ENCODE data around the gene CDYL. TPM values are rescaled to one million over a fixed set of nuclear protein-coding genes. Genes with fewer than 3 reads are reported as not detected.

The CDYL gene
- total RNA-seq, 2 donors from 2014 or later = 55.1 to 58.2 TPM

DNA sequence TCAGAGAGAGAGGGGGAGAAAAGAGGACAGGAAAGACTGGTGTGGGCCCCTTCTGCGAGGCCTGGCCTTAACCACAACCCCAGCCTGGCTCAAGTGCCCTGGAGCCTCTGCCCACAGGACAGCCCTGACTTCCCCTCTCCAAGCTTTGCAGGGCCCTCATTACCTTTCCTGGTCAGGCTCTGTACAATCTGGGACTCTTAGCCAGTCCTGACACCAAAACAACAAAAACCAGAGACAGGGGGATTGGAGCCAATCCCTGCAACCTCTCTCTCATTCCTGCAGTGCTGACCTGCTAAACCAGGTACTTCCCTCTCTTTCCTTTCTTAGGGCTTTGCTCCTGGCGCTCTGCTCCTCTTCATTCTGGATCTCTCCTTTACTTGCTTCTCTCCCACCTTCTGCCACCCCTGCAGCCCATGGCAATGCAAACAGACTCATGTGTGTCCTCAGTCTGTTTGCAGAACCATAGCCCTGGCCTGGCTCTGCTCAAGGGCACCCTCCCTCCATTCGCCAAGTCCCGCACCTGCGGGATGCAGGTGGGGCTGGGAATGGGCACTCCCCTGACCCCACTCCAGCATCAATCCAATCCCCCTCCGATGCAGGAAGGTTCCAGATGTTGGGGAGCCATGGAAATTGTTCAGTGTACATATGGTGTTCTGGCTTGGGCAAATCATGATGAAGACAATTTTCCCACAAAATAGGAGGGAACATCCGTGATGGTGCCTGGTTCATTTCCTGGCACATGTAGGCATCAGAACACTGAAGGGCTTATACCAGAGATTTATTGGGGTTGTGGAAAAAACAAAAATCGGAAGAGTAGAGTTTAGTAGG lies 189.6 kb downstream of the CDYL start:
- no peaks in the 10 kb centered on the region for H3K9me3 Mint-ChIP-seq
- no peak overlapping the region for H3K4me3 Mint-ChIP-seq
- WGBS, 2 experiments (ENCODE audit: insufficient coverage in 1 of 2, insufficient read length in 1 of 2) = 93 to 100% methylated on average over 2 to 7 of the region's 8 CpGs
- no peak for DNase-seq
- H3K36me3 Mint-ChIP-seq (ENCODE audit: low read depth) = no peaks in the 10 kb centered on the region
- H3K27ac Mint-ChIP-seq = no peak overlapping the region
- Histone ChIP-seq H3K36me3 (ENCODE audit: control insufficient read depth, insufficient read depth, low read length) (no peaks in the 10 kb centered on the region), H3K27ac (ENCODE audit: low read depth, low read length) (no peak overlapping the region), H3K4me1 (ENCODE audit: control insufficient read depth, insufficient read depth, low read length) (no peaks in the 10 kb centered on the region), H3K27me3 (ENCODE audit: control insufficient read depth, insufficient read depth, low read length, poor library complexity, severe bottlenecking) (no peaks in the 10 kb centered on the region), H3K9me3 (ENCODE audit: control insufficient read depth, low read length) (no peaks in the 10 kb centered on the region), H3K4me3 (ENCODE audit: low read length) (no peak overlapping the region), H3K9ac (ENCODE audit: extremely low read depth, low read length, poor library complexity, severe bottlenecking) (no peak overlapping the region)
- TF ChIP-seq, protein P1, sequence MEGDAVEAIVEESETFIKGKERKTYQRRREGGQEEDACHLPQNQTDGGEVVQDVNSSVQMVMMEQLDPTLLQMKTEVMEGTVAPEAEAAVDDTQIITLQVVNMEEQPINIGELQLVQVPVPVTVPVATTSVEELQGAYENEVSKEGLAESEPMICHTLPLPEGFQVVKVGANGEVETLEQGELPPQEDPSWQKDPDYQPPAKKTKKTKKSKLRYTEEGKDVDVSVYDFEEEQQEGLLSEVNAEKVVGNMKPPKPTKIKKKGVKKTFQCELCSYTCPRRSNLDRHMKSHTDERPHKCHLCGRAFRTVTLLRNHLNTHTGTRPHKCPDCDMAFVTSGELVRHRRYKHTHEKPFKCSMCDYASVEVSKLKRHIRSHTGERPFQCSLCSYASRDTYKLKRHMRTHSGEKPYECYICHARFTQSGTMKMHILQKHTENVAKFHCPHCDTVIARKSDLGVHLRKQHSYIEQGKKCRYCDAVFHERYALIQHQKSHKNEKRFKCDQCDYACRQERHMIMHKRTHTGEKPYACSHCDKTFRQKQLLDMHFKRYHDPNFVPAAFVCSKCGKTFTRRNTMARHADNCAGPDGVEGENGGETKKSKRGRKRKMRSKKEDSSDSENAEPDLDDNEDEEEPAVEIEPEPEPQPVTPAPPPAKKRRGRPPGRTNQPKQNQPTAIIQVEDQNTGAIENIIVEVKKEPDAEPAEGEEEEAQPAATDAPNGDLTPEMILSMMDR (conservative IDR thresholded peaks at IDR 0.05) = no peak
- H3K27me3 Mint-ChIP-seq (ENCODE audit: insufficient read depth) = peaks cover 3% of the 10 kb centered on the region
- H3K4me1 Mint-ChIP-seq = peaks cover 7% of the 10 kb centered on the region

DNA sequence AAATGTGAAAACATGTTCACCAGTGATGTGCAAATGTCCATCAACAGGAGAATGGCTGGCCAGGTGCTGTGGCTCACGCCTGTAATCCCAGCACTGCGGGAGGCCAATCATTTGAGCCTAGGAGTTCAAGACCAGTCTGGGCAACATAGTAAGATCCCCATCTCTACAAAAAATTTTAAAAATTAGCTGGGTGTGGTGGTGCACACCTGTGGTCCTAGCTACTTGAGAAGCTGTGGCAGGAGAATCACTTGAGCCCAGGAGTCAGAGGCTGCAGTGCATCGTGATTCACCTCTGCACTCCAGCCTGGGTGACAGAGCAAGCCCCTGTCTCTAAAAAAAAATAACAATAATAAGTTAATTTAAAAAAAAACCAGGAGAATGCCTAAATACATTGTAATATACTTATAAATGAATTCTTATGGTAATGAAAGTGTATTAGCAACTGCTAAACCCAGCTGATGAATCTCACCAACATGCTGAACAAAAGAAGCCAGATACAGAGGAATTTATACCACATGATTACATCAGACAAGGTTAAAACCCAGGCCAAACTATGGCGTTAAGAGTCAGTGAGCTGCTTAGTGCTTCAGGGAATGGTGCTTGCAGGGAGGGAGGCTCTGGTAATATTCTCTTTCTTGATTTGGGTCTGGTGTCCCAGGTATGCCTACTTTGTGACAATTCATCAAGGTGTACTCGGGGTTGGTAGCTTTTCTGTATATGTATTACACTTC lies 191.3 kb downstream of the CDYL start:
- H3K9ac ChIP-seq (ENCODE audit: extremely low read depth, low read length, poor library complexity, severe bottlenecking) = no peak overlapping the region
- WGBS, 2 experiments (ENCODE audit: insufficient coverage in 1 of 2, insufficient read length in 1 of 2) = 85 to 100% methylated on average over 1 to 4 of the region's 5 CpGs
- DNase-seq = no peak

DNA sequence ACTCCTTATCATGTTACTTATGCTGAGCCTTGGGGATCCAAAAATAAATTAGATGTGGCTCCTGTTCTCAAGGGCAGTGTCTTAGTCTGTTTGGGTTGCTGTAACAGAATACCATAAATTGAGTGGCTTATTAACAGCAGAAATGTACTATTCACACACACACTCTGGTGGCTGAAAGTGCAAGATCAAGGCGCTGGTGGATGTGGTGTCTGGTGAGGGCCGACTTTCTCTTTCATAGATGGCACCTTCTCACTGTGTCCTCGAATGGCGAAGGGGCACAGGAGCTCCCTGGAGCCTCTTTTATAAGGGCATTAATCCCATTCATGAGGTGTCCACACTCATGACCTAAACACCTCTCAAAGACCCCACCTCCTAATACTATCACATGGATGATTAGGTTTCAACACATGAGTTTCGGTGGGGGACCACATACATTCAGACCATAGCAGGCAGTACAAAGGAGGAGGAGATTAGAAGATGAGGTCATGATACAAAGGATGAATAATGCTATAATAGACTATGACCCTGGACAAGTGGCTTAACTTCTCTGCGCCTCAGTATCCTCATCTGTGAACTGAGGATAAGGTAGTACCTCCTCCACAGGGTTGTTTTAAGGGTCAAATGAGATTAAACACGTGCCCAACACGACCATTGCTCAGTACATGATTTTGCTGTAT lies 193.5 kb downstream of the CDYL start:
- no peaks in the 10 kb centered on the region for H3K9me3 ChIP-seq (ENCODE audit: control insufficient read depth, low read length)
- Mint-ChIP-seq H3K4me3 (no peak overlapping the region), H3K4me1 (peaks cover 8% of the 10 kb centered on the region), H3K36me3 (ENCODE audit: low read depth) (no peaks in the 10 kb centered on the region), H3K27me3 (ENCODE audit: insufficient read depth) (peaks cover 2% of the 10 kb centered on the region), H3K9me3 (no peaks in the 10 kb centered on the region), H3K27ac (no peak overlapping the region)
- no peak overlapping the region for H3K27ac ChIP-seq (ENCODE audit: low read depth, low read length)
- H3K9ac ChIP-seq (ENCODE audit: extremely low read depth, low read length, poor library complexity, severe bottlenecking) = no peak overlapping the region
- WGBS, 2 experiments (ENCODE audit: insufficient coverage in 1 of 2, insufficient read length in 1 of 2) = 89 to 94% methylated on average over 6 to 8 of the region's 8 CpGs
- H3K4me1 ChIP-seq (ENCODE audit: control insufficient read depth, insufficient read depth, low read length) = peaks cover 7% of the 10 kb centered on the region
- H3K4me3 ChIP-seq (ENCODE audit: low read length) = no peak overlapping the region
- H3K36me3 ChIP-seq (ENCODE audit: control insufficient read depth, insufficient read depth, low read length) = no peaks in the 10 kb centered on the region
- TF ChIP-seq, protein P1 (conservative IDR thresholded peaks at IDR 0.05) = no peak
- no peak for DNase-seq
- no peaks in the 10 kb centered on the region for H3K27me3 ChIP-seq (ENCODE audit: control insufficient read depth, insufficient read depth, low read length, poor library complexity, severe bottlenecking)

More for the DNA sequence above, 191.3 kb downstream of the CDYL start:
- Histone ChIP-seq H3K4me3 (ENCODE audit: low read length) (no peak overlapping the region), H3K4me1 (ENCODE audit: control insufficient read depth, insufficient read depth, low read length) (no peaks in the 10 kb centered on the region), H3K9me3 (ENCODE audit: control insufficient read depth, low read length) (no peaks in the 10 kb centered on the region), H3K27ac (ENCODE audit: low read depth, low read length) (no peak overlapping the region), H3K36me3 (ENCODE audit: control insufficient read depth, insufficient read depth, low read length) (no peaks in the 10 kb centered on the region), H3K27me3 (ENCODE audit: control insufficient read depth, insufficient read depth, low read length, poor library complexity, severe bottlenecking) (no peaks in the 10 kb centered on the region)
- no peaks in the 10 kb centered on the region for H3K9me3 Mint-ChIP-seq
- no peaks in the 10 kb centered on the region for H3K36me3 Mint-ChIP-seq (ENCODE audit: low read depth)
- no peak overlapping the region for H3K4me3 Mint-ChIP-seq
- H3K27ac Mint-ChIP-seq = no peak overlapping the region
- H3K27me3 Mint-ChIP-seq (ENCODE audit: insufficient read depth) = peaks cover 3% of the 10 kb centered on the region
- TF ChIP-seq, protein P1 (conservative IDR thresholded peaks at IDR 0.05) = no peak
- peaks cover 7% of the 10 kb centered on the region for H3K4me1 Mint-ChIP-seq

Data from endodermal cell (in vitro differentiated cells).